HCT116 (cell line): ENCODE measurements around the gene SPDYE3.

Experiments used
- POLR2AphosphoS5 ChIP-seq: IDR thresholded peaks from 2 replicates; pipeline ENCODE4 v1.6.1; 2011; ENCODE audit warnings: mild to moderate bottlenecking, low read depth, low read length, moderate library complexity
- TF ChIP-seq, protein P1 (sequence below): IDR thresholded peaks from 2 replicates; pipeline ENCODE4 v1.6.1; 2012

- TF ChIP-seq, protein P1, sequence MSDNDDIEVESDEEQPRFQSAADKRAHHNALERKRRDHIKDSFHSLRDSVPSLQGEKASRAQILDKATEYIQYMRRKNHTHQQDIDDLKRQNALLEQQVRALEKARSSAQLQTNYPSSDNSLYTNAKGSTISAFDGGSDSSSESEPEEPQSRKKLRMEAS, result no peak
- peak; percentile 63; the same call in 1 of the 2 replicates for TF ChIP-seq POLR2AphosphoS5
Measured at GRCh38 chr7:100271716-100272537, 35.6 kb upstream of the SPDYE3 start.
